Vagina (tissue), 2 donors: Measurements from ENCODE around the gene EFCAB13.

ENCODE experiments used
- POLR2A ChIP-seq, 2 donors: fragments of 450-650 bp; IDR thresholded peaks; one replicate each; pipeline ENCODE4 v1.6.1; 2017; ENCODE audit warnings: antibody characterized with exemption in 2 of 2, mild to moderate bottlenecking in 2 of 2, moderate library complexity in 2 of 2
- POLR2AphosphoS5 ChIP-seq, 2 donors: sonication (generic); formaldehyde crosslinking; IDR thresholded peaks; one replicate each; pipeline ENCODE4 v1.9.0; 2017; ENCODE audit warnings: antibody characterized with exemption in 2 of 2, mild to moderate bottlenecking in 2 of 2, low read depth in 1 of 2; ENCODE audit not compliant: insufficient read depth in 1 of 2
- TF ChIP-seq, protein P1 (sequence below), 3 experiments: fragments of 450-650 bp in 2 of 3; fragments of 200-600 bp in 1 of 3; sonication (generic) in 1 of 3; IDR thresholded peaks; one replicate each; pipeline ENCODE4 v1.5.1; 2017 to 2019; ENCODE audit warnings: antibody characterized with exemption in 3 of 3, mild to moderate bottlenecking in 2 of 3, moderate library complexity in 2 of 3

DNA sequence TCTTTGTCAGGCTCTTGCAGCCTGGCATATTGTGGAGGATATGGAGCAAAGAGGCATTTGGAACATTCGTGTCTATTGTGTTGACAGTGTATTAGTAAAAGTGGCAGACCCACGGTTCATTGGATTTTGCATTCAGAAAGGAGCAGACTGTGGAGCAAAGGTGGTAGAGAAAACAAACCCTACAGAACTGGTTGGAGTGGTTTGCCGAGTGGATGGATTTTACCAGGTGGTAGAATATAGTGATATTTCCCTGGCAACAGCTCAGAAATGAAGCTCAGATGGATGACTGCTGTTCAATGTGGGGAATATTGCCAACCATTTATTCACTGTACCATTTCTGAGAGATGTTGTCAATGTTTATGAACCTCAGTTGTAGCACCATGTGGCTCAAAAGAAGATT is 44.5 kb downstream of the EFCAB13 start:
- TF ChIP-seq POLR2A (IDR thresholded peaks at IDR 0.05), result no peak
- TF ChIP-seq, protein P1, sequence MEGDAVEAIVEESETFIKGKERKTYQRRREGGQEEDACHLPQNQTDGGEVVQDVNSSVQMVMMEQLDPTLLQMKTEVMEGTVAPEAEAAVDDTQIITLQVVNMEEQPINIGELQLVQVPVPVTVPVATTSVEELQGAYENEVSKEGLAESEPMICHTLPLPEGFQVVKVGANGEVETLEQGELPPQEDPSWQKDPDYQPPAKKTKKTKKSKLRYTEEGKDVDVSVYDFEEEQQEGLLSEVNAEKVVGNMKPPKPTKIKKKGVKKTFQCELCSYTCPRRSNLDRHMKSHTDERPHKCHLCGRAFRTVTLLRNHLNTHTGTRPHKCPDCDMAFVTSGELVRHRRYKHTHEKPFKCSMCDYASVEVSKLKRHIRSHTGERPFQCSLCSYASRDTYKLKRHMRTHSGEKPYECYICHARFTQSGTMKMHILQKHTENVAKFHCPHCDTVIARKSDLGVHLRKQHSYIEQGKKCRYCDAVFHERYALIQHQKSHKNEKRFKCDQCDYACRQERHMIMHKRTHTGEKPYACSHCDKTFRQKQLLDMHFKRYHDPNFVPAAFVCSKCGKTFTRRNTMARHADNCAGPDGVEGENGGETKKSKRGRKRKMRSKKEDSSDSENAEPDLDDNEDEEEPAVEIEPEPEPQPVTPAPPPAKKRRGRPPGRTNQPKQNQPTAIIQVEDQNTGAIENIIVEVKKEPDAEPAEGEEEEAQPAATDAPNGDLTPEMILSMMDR (IDR thresholded peaks at IDR 0.05), result no peak
- TF ChIP-seq POLR2AphosphoS5 (IDR thresholded peaks at IDR 0.05; ENCODE audit: insufficient read depth in 1 of 2, low read depth in 1 of 2), result no peak
